GM12878 (cell line): ENCODE data around the gene MMP11. TPM values are rescaled to one million over a fixed set of nuclear protein-coding genes. Genes with fewer than 3 reads are reported as not detected.

ENCODE experiments used
- ATF3 ChIP-seq: IDR thresholded peaks from 2 replicates; pipeline ENCODE4 v1.6.1; 2011; ENCODE audit warnings: low read depth, mild to moderate bottlenecking, low read length, moderate library complexity, borderline replicate concordance; ENCODE audit errors: extremely low read depth
- CBX5 ChIP-seq: sonication (generic); IDR thresholded peaks from 2 replicates; pipeline ENCODE4 v1.6.1; 2016; ENCODE audit warnings: low read depth, moderate library complexity, mild to moderate bottlenecking, inconsistent platforms
- CHD2 ChIP-seq: IDR thresholded peaks from 2 replicates; pipeline ENCODE4 v1.6.1; 2011; ENCODE audit warnings: low read depth, low read length, improper control_type of control experiment, borderline replicate concordance
- CREB1 ChIP-seq: IDR thresholded peaks from 2 replicates; pipeline ENCODE4 v1.6.1; 2012; ENCODE audit warnings: low read depth, mild to moderate bottlenecking, inconsistent platforms
- CREM ChIP-seq: IDR thresholded peaks from 2 replicates; pipeline ENCODE4 v1.6.1; 2014; ENCODE audit warnings: antibody characterized with exemption, low read depth
- E2F8 ChIP-seq: fragments of 450-650 bp; IDR thresholded peaks from 2 replicates; pipeline ENCODE4 v1.6.1; 2018; ENCODE audit warnings: mild to moderate bottlenecking, low read depth, moderate library complexity; ENCODE audit not compliant: partially characterized antibody
- EED ChIP-seq: sonication (generic); IDR thresholded peaks from 2 replicates; pipeline ENCODE4 v1.6.1; 2016; ENCODE audit warnings: antibody characterized with exemption, low read depth
- EGR1 ChIP-seq, 2 experiments: IDR thresholded peaks; 1 replicate in 1 of 2; 2 replicates in 1 of 2; pipeline ENCODE4 v1.6.1; 2011 to 2012; ENCODE audit warnings: low read depth in 2 of 2, low read length in 2 of 2, borderline replicate concordance in 1 of 2, mild to moderate bottlenecking in 1 of 2, moderate library complexity in 1 of 2
- ELK1 ChIP-seq: IDR thresholded peaks from 2 replicates; pipeline ENCODE4 v1.6.1; 2012; ENCODE audit warnings: low read depth, low read length, improper control_type of control experiment
- HDAC6 ChIP-seq: fragments of 200-600 bp; sonication (generic); IDR thresholded peaks from one replicate; pipeline ENCODE4 v1.8.0; 2017; ENCODE audit warnings: antibody characterized with exemption; ENCODE audit not compliant: unreplicated experiment
- HSF1 ChIP-seq: fragments of 150-350 bp; IDR thresholded peaks from 2 replicates; pipeline ENCODE4 v1.6.1; 2014; ENCODE audit warnings: mild to moderate bottlenecking, low read depth, low read length
- IRF3 ChIP-seq: fragments of 450-650 bp; IDR thresholded peaks from 2 replicates; pipeline ENCODE4 v1.6.1; 2014; ENCODE audit warnings: mild to moderate bottlenecking
- KDM1A ChIP-seq: fragments of 200-600 bp; sonication (generic); IDR thresholded peaks from 2 replicates; pipeline ENCODE4 v1.6.1; 2016; ENCODE audit warnings: borderline replicate concordance
- KLF5 ChIP-seq: fragments of 450-650 bp; IDR thresholded peaks from 2 replicates; pipeline ENCODE4 v1.6.1; 2014; ENCODE audit warnings: mild to moderate bottlenecking; ENCODE audit not compliant: partially characterized antibody
- NFYA ChIP-seq: IDR thresholded peaks from 2 replicates; pipeline ENCODE4 v1.6.1; 2011; ENCODE audit warnings: low read depth, mild to moderate bottlenecking, low read length, improper control_type of control experiment, borderline replicate concordance
- NR2C2 ChIP-seq: IDR thresholded peaks from 2 replicates; pipeline ENCODE4 v1.6.1; 2011; ENCODE audit warnings: borderline replicate concordance, low read depth; ENCODE audit not compliant: control insufficient read depth, insufficient read length
- POU2F2 ChIP-seq: IDR thresholded peaks from 3 replicates; pipeline ENCODE4 v1.6.1; 2011; ENCODE audit warnings: low read depth, mild to moderate bottlenecking, low read length, borderline replicate concordance
- STAT3 ChIP-seq: IDR thresholded peaks from 2 replicates; pipeline ENCODE4 v1.6.1; 2011; ENCODE audit warnings: low read depth, low read length, improper control_type of control experiment
- SUPT20H ChIP-seq: IDR thresholded peaks from 2 replicates; pipeline ENCODE4 v1.6.1; 2011; ENCODE audit warnings: low read depth, mild to moderate bottlenecking, low read length, moderate library complexity, borderline replicate concordance; ENCODE audit not compliant: control insufficient read depth
- TAF1 ChIP-seq: IDR thresholded peaks from 2 replicates; pipeline ENCODE4 v1.6.1; 2011; ENCODE audit warnings: mild to moderate bottlenecking, low read depth, low read length, borderline replicate concordance
- YY1 ChIP-seq: IDR thresholded peaks from 2 replicates; pipeline ENCODE4 v1.6.1; 2011; ENCODE audit warnings: low read depth, mild to moderate bottlenecking, low read length
- ZNF622 ChIP-seq: fragments of 450-650 bp; IDR thresholded peaks from 2 replicates; pipeline ENCODE4 v1.6.1; 2017; ENCODE audit warnings: mild to moderate bottlenecking, inconsistent platforms
- ZSCAN29 ChIP-seq: fragments of 450-650 bp; IDR thresholded peaks from 2 replicates; pipeline ENCODE4 v1.6.1; 2017; ENCODE audit warnings: mild to moderate bottlenecking, moderate library complexity
- polyA plus RNA-seq, 11 experiments: library from polyadenylated mRNA; depleted of rRNA in 4 of 11; unstranded in 6 of 11; stranded (reverse) in 5 of 11; fragments of >200 nt; fragmentation: Nextera tagmentation in 4 of 11; fragmentation: Illumina TruSeq in 1 of 11; extraction: Ambion mirVana in 4 of 11; extraction: Trizol in 1 of 11; gene quantifications; 1 replicate in 1 of 11; 2 replicates in 10 of 11; pipeline versions ENCODE4 v1.2.1 to v1.2.3, GENCODE V29; 2011 to 2016; ENCODE audit warnings: inconsistent platforms in 2 of 11, missing spikeins in 2 of 11, low read depth in 1 of 11
- total RNA-seq, 4 experiments: library from RNA; depleted of rRNA in 3 of 4; stranded (reverse); fragments of >200 nt in 3 of 4; fragmentation: Illumina TruSeq in 1 of 4; extraction: Trizol in 1 of 4; gene quantifications; 2 replicates each; pipeline versions ENCODE4 v1.2.1 to v1.2.3, GENCODE V29; 2013 to 2021

Gene MMP11
- total and polyA plus RNA-seq, 10 of the 15 experiments (the other 5 are each of a cell fraction or from before 2014, with no cell fraction given), result 0.03 to 1.1 (median 0.31) TPM; not detected in 2

GRCh38 chr22:23767673-23768548 lies 4.7 kb upstream of the MMP11 start, which contains the start of gene CHCHD10 (continued):
- TF ChIP-seq CREM (0 out of 2 replicates have a peak, but pooled peaks have one; percentile 47), KDM1A (no peak), CREB1 (peak; percentile 75), ATF3 (no peak), STAT3 (no peak), ZNF622 (no peak), NFYA (no peak), CHD2 (peak; percentile 49), NR2C2 (no peak), HSF1 (no peak), SUPT20H (no peak), IRF3 (no peak), YY1 (peak; percentile 96), CBX5 (no peak), ELK1 (no peak), EGR1 (IDR thresholded peaks at IDR 0.05; ENCODE audit: borderline replicate concordance in 1 of 2, low read depth in 2 of 2, low read length in 2 of 2) (0 out of 3 replicates have a peak, but pooled peaks of 1 of the 2 experiments have one; percentile 49), HDAC6 (no peak), EED (peak; percentile 45; the same call in 1 of the 2 replicates), POU2F2 (0 out of 3 replicates have a peak, but pooled peaks have one; percentile 18), E2F8 (no peak), TAF1 (peak; percentile 79), KLF5 (no peak), ZSCAN29 (peak; percentile 89)
